ENCODE data around the gene ZMIZ1.

- TF ChIP-seq POLR2AphosphoS5 (IDR thresholded peaks at IDR 0.05; ENCODE audit: low read depth, low read length): no peak
- TF ChIP-seq CTCF (IDR thresholded peaks at IDR 0.05): no peak
- no peak for TF ChIP-seq REST (IDR thresholded peaks at IDR 0.05; ENCODE audit: insufficient read depth in 1 of 2, low read depth in 2 of 2, low read length in 1 of 2)
- TF ChIP-seq SIN3A (IDR thresholded peaks at IDR 0.05; ENCODE audit: borderline replicate concordance, insufficient read depth, low read depth, low read length): no peak
- TF ChIP-seq TCF7L2 (IDR thresholded peaks at IDR 0.05; ENCODE audit: low read depth, low read length): no peak
Observed at GRCh38 chr10:79098596-79099015, 29.8 kb downstream of the ZMIZ1 start.
